ENCODE results near the gene MYO5A. TPM values are rescaled to one million over a fixed set of nuclear protein-coding genes. Genes with fewer than 3 reads are reported as not detected.

The MYO5A gene
- total RNA-seq, 1 experiment from 2014 or later = 21.8 TPM

- no peak overlapping the region for H4K91ac ChIP-seq (ENCODE audit: insufficient read length, low read depth, low read length)
- H3K4me1 Mint-ChIP-seq = peaks cover 9 to 11% of the 10 kb centered on the region in 2 experiments
- H3K9me3 Mint-ChIP-seq = no peaks in the 10 kb centered on the region
These were observed 159.7 kb downstream of the MYO5A start for GRCh38 chr15:52369030-52369429.

More at GRCh38 chr15:52369030-52369429, 159.7 kb downstream of the MYO5A start:
- Histone ChIP-seq H3K79me1 (ENCODE audit: insufficient read depth, low read depth, low read length, poor library complexity, severe bottlenecking) (no peaks in the 10 kb centered on the region), H3K9me3 (ENCODE audit: control insufficient read depth, low read depth, low read length) (no peaks in the 10 kb centered on the region), H3K27me3 (ENCODE audit: insufficient read depth, low read length) (no peaks in the 10 kb centered on the region), H3K79me2 (ENCODE audit: insufficient read depth, low read length) (no peaks in the 10 kb centered on the region), H2BK120ac (ENCODE audit: low read depth, low read length, poor library complexity, severe bottlenecking) (no peak overlapping the region), H4K20me1 (ENCODE audit: control insufficient read depth, insufficient read depth, insufficient read length) (no peaks in the 10 kb centered on the region), H3T11ph (ENCODE audit: low read length) (no peak overlapping the region), H2AFZ (ENCODE audit: low read length) (no peak overlapping the region), H2BK12ac (ENCODE audit: insufficient read length, low read depth, low read length) (no peak overlapping the region), H3K4me1 (ENCODE audit: insufficient read depth, low read length) (no peaks in the 10 kb centered on the region), H3K23me2 (ENCODE audit: insufficient read length, low read depth, low read length, poor library complexity, severe bottlenecking) (no peaks in the 10 kb centered on the region), H3K23ac (ENCODE audit: insufficient read length, low read depth, low read length) (no peak overlapping the region), H2AK5ac (ENCODE audit: insufficient read length, low read length) (no peak overlapping the region), H4K8ac (replicated peaks; ENCODE audit: insufficient read length, low read depth, low read length) (no peak overlapping the region), H2BK15ac (ENCODE audit: low read depth, low read length) (no peak overlapping the region), H3K9ac (ENCODE audit: extremely low read depth, insufficient read length, low read length) (no peak overlapping the region), H3K27ac (ENCODE audit: insufficient read length, low read depth, low read length) (no peak overlapping the region), H3K56ac (ENCODE audit: insufficient read length, low read depth, low read length) (no peak overlapping the region), H3K4me2 (ENCODE audit: insufficient read depth, insufficient read length, low read length) (no peak overlapping the region), H3K14ac (ENCODE audit: insufficient read depth, low read length) (no peak overlapping the region), H3K4ac (ENCODE audit: low read depth, low read length) (no peak overlapping the region), H2BK5ac (ENCODE audit: insufficient read length, low read length) (no peak overlapping the region), H2BK20ac (ENCODE audit: low read depth, low read length, poor library complexity, severe bottlenecking) (no peak overlapping the region), H3K18ac (ENCODE audit: insufficient read length, low read depth, low read length) (no peak overlapping the region), H4K5ac (ENCODE audit: insufficient read length, low read depth, low read length) (no peak overlapping the region)
- H3K27me3 Mint-ChIP-seq (ENCODE audit: low read depth) = no peaks in the 10 kb centered on the region
- no peak overlapping the region for H3K27ac Mint-ChIP-seq
- no peak overlapping the region for H3K4me3 Mint-ChIP-seq
- no peak for TF ChIP-seq CTCF (conservative IDR thresholded peaks at IDR 0.05)
- DNase-seq = no peak
- H3K36me3 Mint-ChIP-seq (ENCODE audit: insufficient read depth in 1 of 3, low read depth in 3 of 3) = peaks cover 2 to 30% (median 23%) of the 10 kb centered on the region in 3 experiments; a peak in 6 of 7 replicates
- WGBS (ENCODE audit: extremely low coverage, insufficient read length, low lambda C conversion rate) = no CpG with 5 or more reads among the region's 3 CpGs
